Measurements from ENCODE around the gene CDHR5. TPM values are rescaled to one million over a fixed set of nuclear protein-coding genes. Genes with fewer than 3 reads are reported as not detected.
"Not testable (repeated sequence)": the region's sequence is repeated elsewhere in the genome, so short reads cannot be mapped to it uniquely, and the experiment has no call there.

Gene CDHR5
- total RNA-seq, 1 experiment from 2014 or later, result not detected

DNA sequence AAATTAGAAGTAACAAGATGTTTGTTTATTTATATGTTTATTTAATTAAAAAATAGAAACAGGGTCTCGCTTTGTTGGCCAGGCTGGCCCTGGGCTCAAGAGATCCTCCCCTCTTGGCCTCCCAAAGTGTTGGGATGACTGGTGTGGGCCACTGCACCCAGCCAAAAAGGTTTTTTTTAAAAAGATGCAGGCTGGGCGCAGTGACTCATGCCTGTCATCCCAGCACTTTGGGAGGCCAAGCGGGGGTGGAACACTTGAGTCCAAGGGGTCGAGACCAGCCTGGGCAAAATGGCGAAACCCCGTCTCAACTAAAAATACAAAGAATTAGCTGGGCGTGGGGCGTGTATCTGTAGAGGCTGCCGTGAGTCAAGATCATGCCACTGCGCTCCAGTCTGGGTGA is 25.7 kb upstream of the CDHR5 start:
- BruUV-seq (replicated peaks), result no TSS peak
- Mint-ChIP-seq H3K4me3 (ENCODE audit: unreplicated experiment) (no peak overlapping the region), H3K27ac (ENCODE audit: low read depth, unreplicated experiment) (no peak overlapping the region), H3K27me3 (ENCODE audit: insufficient read depth, unreplicated experiment) (no peaks in the 10 kb centered on the region), H3K4me1 (ENCODE audit: insufficient read depth, unreplicated experiment) (no peaks in the 10 kb centered on the region), H3K36me3 (ENCODE audit: insufficient read depth, unreplicated experiment) (peaks cover 95% of the 10 kb centered on the region), H3K9me3 (ENCODE audit: unreplicated experiment) (no peaks in the 10 kb centered on the region)
- POLR2A ChIA-PET, result no interaction called here
- TF ChIP-seq, protein P1, sequence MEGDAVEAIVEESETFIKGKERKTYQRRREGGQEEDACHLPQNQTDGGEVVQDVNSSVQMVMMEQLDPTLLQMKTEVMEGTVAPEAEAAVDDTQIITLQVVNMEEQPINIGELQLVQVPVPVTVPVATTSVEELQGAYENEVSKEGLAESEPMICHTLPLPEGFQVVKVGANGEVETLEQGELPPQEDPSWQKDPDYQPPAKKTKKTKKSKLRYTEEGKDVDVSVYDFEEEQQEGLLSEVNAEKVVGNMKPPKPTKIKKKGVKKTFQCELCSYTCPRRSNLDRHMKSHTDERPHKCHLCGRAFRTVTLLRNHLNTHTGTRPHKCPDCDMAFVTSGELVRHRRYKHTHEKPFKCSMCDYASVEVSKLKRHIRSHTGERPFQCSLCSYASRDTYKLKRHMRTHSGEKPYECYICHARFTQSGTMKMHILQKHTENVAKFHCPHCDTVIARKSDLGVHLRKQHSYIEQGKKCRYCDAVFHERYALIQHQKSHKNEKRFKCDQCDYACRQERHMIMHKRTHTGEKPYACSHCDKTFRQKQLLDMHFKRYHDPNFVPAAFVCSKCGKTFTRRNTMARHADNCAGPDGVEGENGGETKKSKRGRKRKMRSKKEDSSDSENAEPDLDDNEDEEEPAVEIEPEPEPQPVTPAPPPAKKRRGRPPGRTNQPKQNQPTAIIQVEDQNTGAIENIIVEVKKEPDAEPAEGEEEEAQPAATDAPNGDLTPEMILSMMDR (IDR thresholded peaks at IDR 0.05; ENCODE audit: unreplicated experiment), result no peak
- CTCF ChIA-PET, result no interaction called here
- intact Hi-C loops (cut with micrococcal nuclease), result no loop called here
- no peak for DNase-seq (ENCODE audit: unreplicated experiment)

DNA sequence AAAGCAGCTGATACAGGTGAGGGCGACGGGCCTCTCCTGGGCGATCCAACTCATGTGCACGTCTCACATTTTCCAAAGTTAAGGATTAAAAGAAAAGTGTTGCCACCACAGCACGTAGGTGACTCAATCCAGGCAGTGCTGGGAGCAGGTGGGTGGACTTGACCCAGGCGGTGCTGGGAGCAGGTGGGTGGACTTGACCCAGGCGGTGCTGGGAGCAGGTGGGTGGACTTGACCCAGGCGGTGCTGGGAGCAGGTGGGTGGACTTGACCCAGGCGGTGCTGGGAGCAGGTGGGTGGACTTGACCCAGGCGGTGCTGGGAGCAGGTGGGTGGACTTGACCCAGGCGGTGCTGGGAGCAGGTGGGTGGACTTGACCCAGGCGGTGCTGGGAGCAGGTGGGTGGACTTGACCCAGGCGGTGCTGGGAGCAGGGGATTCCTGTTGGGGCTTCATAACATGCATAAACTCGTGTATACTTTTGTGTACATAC is 23.0 kb upstream of the CDHR5 start:
- H3K27ac Mint-ChIP-seq (ENCODE audit: low read depth, unreplicated experiment); intact Hi-C loops (cut with micrococcal nuclease); H3K4me3 Mint-ChIP-seq (ENCODE audit: unreplicated experiment); DNase-seq (ENCODE audit: unreplicated experiment); H3K4me1 Mint-ChIP-seq (ENCODE audit: insufficient read depth, unreplicated experiment); H3K27me3 Mint-ChIP-seq (ENCODE audit: insufficient read depth, unreplicated experiment); BruUV-seq (replicated peaks); H3K9me3 Mint-ChIP-seq (ENCODE audit: unreplicated experiment); CTCF ChIA-PET: not testable (repeated sequence)
- POLR2A ChIA-PET, result interaction anchor here (1.1 to 1.5 kb wide), 2 partner anchors 13 to 27 kb away, joined by 3 read pairs; no protein-coding TSS in a partner anchor
- H3K36me3 Mint-ChIP-seq (ENCODE audit: insufficient read depth, unreplicated experiment), result peaks cover 80% of the 10 kb centered on the region

DNA sequence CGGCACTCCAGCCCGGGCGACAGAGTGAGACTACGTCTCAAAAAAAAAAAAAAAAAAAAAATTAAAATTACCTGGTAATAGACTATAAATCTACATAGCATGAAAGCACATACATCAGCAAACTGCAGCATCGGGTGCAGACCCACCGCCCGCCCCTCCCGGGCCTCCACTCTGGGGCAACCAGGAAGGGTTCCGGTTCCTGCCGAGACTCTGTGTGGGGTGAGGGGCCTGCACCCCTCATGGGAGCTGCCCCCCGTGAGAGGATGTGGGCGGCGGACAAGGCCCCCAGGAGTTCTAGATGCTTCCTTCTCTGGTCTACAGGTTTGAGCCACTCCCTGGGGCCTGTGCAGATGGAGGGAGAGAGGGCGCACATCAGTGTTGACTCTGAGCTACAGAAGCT is 21.5 kb upstream of the CDHR5 start:
- POLR2A ChIA-PET, result interaction anchor here (0.8 to 1.5 kb wide), 2 partner anchors 28 to 33 kb away, joined by 3 read pairs; no protein-coding TSS in a partner anchor
- H3K4me3 Mint-ChIP-seq (ENCODE audit: unreplicated experiment), result no peak overlapping the region
- H3K9me3 Mint-ChIP-seq (ENCODE audit: unreplicated experiment), result no peaks in the 10 kb centered on the region

DNA sequence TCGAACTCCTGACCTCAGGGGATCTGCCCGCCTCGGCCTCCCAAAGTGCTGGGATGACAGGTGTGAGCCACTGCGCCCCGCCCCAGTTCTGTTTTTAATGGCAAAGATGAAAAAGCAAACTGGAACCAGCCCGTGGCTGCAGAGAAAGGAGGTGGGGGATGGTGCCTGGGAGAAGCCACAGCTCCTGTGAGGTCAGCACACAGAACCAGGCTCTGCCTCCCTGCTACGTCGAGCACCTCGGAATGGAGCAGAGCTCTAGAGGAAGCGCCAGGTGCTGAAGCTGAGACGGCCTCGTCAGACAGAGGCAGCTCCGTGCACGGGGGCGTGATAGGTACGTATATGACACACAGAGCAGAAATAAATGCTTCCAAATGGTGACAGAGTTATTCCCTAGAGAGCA is 20.8 kb upstream of the CDHR5 start:
- ChIA-PET POLR2A (no interaction called here), CTCF (no interaction called here)
- Mint-ChIP-seq H3K4me1 (ENCODE audit: insufficient read depth, unreplicated experiment) (no peaks in the 10 kb centered on the region), H3K36me3 (ENCODE audit: insufficient read depth, unreplicated experiment) (peaks cover 70% of the 10 kb centered on the region), H3K9me3 (ENCODE audit: unreplicated experiment) (no peaks in the 10 kb centered on the region), H3K4me3 (ENCODE audit: unreplicated experiment) (no peak overlapping the region), H3K27ac (ENCODE audit: low read depth, unreplicated experiment) (no peak overlapping the region), H3K27me3 (ENCODE audit: insufficient read depth, unreplicated experiment) (no peaks in the 10 kb centered on the region)
- BruUV-seq (replicated peaks), result no TSS peak
- intact Hi-C loops (cut with micrococcal nuclease), result no loop called here
- DNase-seq (ENCODE audit: unreplicated experiment), result no peak
- TF ChIP-seq, protein P1 (IDR thresholded peaks at IDR 0.05; ENCODE audit: unreplicated experiment), result no peak

More for the DNA sequence above, 21.5 kb upstream of the CDHR5 start:
- DNase-seq (ENCODE audit: unreplicated experiment), result no peak
- TF ChIP-seq, protein P1 (IDR thresholded peaks at IDR 0.05; ENCODE audit: unreplicated experiment), result no peak
- Mint-ChIP-seq H3K27me3 (ENCODE audit: insufficient read depth, unreplicated experiment) (no peaks in the 10 kb centered on the region), H3K4me1 (ENCODE audit: insufficient read depth, unreplicated experiment) (no peaks in the 10 kb centered on the region), H3K27ac (ENCODE audit: low read depth, unreplicated experiment) (no peak overlapping the region), H3K36me3 (ENCODE audit: insufficient read depth, unreplicated experiment) (peaks cover 75% of the 10 kb centered on the region)
- no TSS peak for BruUV-seq (replicated peaks)
- CTCF ChIA-PET, result interaction anchor here (0.5 kb wide), 1 partner anchor 223 kb away, joined by 3 read pairs; no protein-coding TSS in a partner anchor
- intact Hi-C loops (cut with micrococcal nuclease), result no loop called here

All from MCF 10A (cell line).